ENCODE results near the gene NPR2. TPM values are rescaled to one million over a fixed set of nuclear protein-coding genes. Genes with fewer than 3 reads are reported as not detected.

NPR2 gene
- total RNA-seq, 2 donors from 2014 or later, result 21.1 to 24.3 TPM

- intact Hi-C loops (cut with DNase I), result no loop called here
- no peak for ATAC-seq
- no peak for DNase-seq
These were observed 31.6 kb upstream of the NPR2 start for GRCh38 chr9:35759795-35760194.

GRCh38 chr9:35760651-35761050 lies 30.7 kb upstream of the NPR2 start:
- ATAC-seq (peak in 1 of 2 donors; percentile 11), DNase-seq (peak; percentile 49)
- intact Hi-C loops (cut with DNase I), result no loop called here

- DNase-seq (no peak), ATAC-seq (no peak)
- intact Hi-C loops (cut with DNase I), result no loop called here
These were observed 28.2 kb upstream of the NPR2 start for GRCh38 chr9:35763181-35763580.

GRCh38 chr9:35763803-35764202 lies 27.6 kb upstream of the NPR2 start:
- ATAC-seq (no peak), DNase-seq (no peak)

GRCh38 chr9:35766997-35767396 lies 24.4 kb upstream of the NPR2 start:
- ATAC-seq (no peak), DNase-seq (no peak)
- intact Hi-C loops (cut with DNase I), result no loop called here

More at GRCh38 chr9:35763803-35764202, 27.6 kb upstream of the NPR2 start:
- intact Hi-C loops (cut with DNase I), result no loop called here

- intact Hi-C loops (cut with DNase I), result no loop called here
- no peak for DNase-seq
- ATAC-seq, result no peak
These were observed 23.9 kb upstream of the NPR2 start for GRCh38 chr9:35767458-35767857.

- intact Hi-C loops (cut with DNase I), result no loop called here
- ATAC-seq, result no peak
- no peak for DNase-seq
These were observed 21.6 kb upstream of the NPR2 start for GRCh38 chr9:35769763-35770162.

GRCh38 chr9:35771075-35771433 lies 20.3 kb upstream of the NPR2 start:
- ATAC-seq, result peak; percentile 84 to 87
- intact Hi-C loops (cut with DNase I), result no loop called here
- DNase-seq, result peak; percentile 66

GRCh38 chr9:35771534-35771933 lies 19.9 kb upstream of the NPR2 start:
- ATAC-seq (peak in 1 of 2 donors; percentile 17), DNase-seq (no peak)

GRCh38 chr9:35771943-35772342 lies 19.4 kb upstream of the NPR2 start:
- intact Hi-C loops (cut with DNase I), result no loop called here
- DNase-seq (no peak), ATAC-seq (no peak)

More at GRCh38 chr9:35771534-35771933, 19.9 kb upstream of the NPR2 start:
- intact Hi-C loops (cut with DNase I), result no loop called here

- intact Hi-C loops (cut with DNase I), result no loop called here
- DNase-seq (no peak), ATAC-seq (peak; percentile 67 to 75)
These were observed 16.3 kb upstream of the NPR2 start for GRCh38 chr9:35774907-35775635.

- intact Hi-C loops (cut with DNase I), result no loop called here
- ATAC-seq, result no peak
- no peak for DNase-seq
These were observed 15.4 kb upstream of the NPR2 start for GRCh38 chr9:35776018-35776417.

- ATAC-seq (no peak), DNase-seq (no peak)
- intact Hi-C loops (cut with DNase I), result no loop called here
These were observed 12.9 kb upstream of the NPR2 start for GRCh38 chr9:35778496-35778895.

GRCh38 chr9:35781066-35781465 lies 10.3 kb upstream of the NPR2 start:
- ATAC-seq (no peak), DNase-seq (no peak)
- intact Hi-C loops (cut with DNase I), result no loop called here

- no peak for DNase-seq
- intact Hi-C loops (cut with DNase I), result no loop called here
- no peak for ATAC-seq
These were observed 8.0 kb upstream of the NPR2 start for GRCh38 chr9:35783418-35783817.

GRCh38 chr9:35789541-35789940 lies 1.9 kb upstream of the NPR2 start:
- intact Hi-C loops (cut with DNase I), result no loop called here
- DNase-seq, result no peak
- ATAC-seq, result no peak

- intact Hi-C loops (cut with DNase I), result loop anchor here (1.0 to 10.0 kb wide), 3 partner anchors 37 to 95 kb away; partner anchors contain the start of genes FAM221B (in 1 of the 2) and TMEM8B (in 1 of the 2)
- ATAC-seq (no peak), DNase-seq (no peak)
These were observed 1.4 kb upstream of the NPR2 start for GRCh38 chr9:35790025-35790384.

- peak; percentile 88 to 91 for ATAC-seq
- peak; percentile 76 for DNase-seq
- intact Hi-C loops (cut with DNase I), result loop anchor here (1.0 to 10.0 kb wide), 3 partner anchors 37 to 94 kb away; partner anchors contain the start of genes FAM221B (in 1 of the 2) and TMEM8B (in 1 of the 2)
These were observed 750 bp upstream of the NPR2 start for GRCh38 chr9:35790385-35791296.

- peak in 1 of 2 donors; percentile 0 for ATAC-seq
- intact Hi-C loops (cut with DNase I), result loop anchor here (5.0 to 10.0 kb wide), 2 partner anchors 35 to 93 kb away; partner anchors contain the start of genes FAM221B (in 1 of the 2) and TMEM8B (in 1 of the 2)
These were observed 828 bp downstream of the NPR2 start for GRCh38 chr9:35792024-35792813.

More at GRCh38 chr9:35792024-35792813, 828 bp downstream of the NPR2 start:
- no peak for DNase-seq

Data from left cardiac atrium (tissue), 4 donors.